Jurkat, Clone E6-1 (cell line): ENCODE results near the gene NPHP4.
"Not testable (repeated sequence)": the region's sequence is repeated elsewhere in the genome, so short reads cannot be mapped to it uniquely, and the experiment has no call there.

Experiments used
- DNase-seq: peaks from one replicate; pipeline ENCODE4 v3.0.0-alpha.2; 2011; ENCODE audit warnings: low read depth, low spot score
- H3K4me3 ChIP-seq: 2 replicates; pipeline ENCODE4 v1.5.1; 2011; ENCODE audit warnings: mild to moderate bottlenecking, low read length, control low read depth, moderate library complexity

Gene NPHP4

GRCh38 chr1:5857508-5858090 is 134.6 kb downstream of the NPHP4 start:
- DNase-seq = no peak
- H3K4me3 ChIP-seq = no peak overlapping the region

GRCh38 chr1:5857011-5857410 is 135.2 kb downstream of the NPHP4 start:
- DNase-seq = no peak
- no peak overlapping the region for H3K4me3 ChIP-seq

- no peak overlapping the region for H3K4me3 ChIP-seq
- DNase-seq = no peak
Measured at GRCh38 chr1:5856246-5856815, 135.9 kb downstream of the NPHP4 start.

GRCh38 chr1:5855196-5855897 is 136.9 kb downstream of the NPHP4 start:
- no peak for DNase-seq
- no peak overlapping the region for H3K4me3 ChIP-seq

- no peak overlapping the region for H3K4me3 ChIP-seq
- DNase-seq = no peak
Measured at GRCh38 chr1:5854754-5855153, 137.5 kb downstream of the NPHP4 start.

GRCh38 chr1:5853858-5854257 is 138.4 kb downstream of the NPHP4 start:
- not testable (repeated sequence) for DNase-seq, H3K4me3 ChIP-seq

GRCh38 chr1:5850503-5850902 is 141.7 kb downstream of the NPHP4 start:
- no peak for DNase-seq
- H3K4me3 ChIP-seq = no peak overlapping the region

- H3K4me3 ChIP-seq = no peak overlapping the region
- DNase-seq = no peak
Measured at GRCh38 chr1:5849550-5849949, 142.7 kb downstream of the NPHP4 start.

- peak; percentile 29 for DNase-seq
- no peak overlapping the region for H3K4me3 ChIP-seq
Measured at GRCh38 chr1:5847013-5847659, 145.1 kb downstream of the NPHP4 start.

GRCh38 chr1:5845376-5845775 is 146.8 kb downstream of the NPHP4 start:
- no peak overlapping the region for H3K4me3 ChIP-seq
- no peak for DNase-seq

GRCh38 chr1:5844442-5844841 is 147.8 kb downstream of the NPHP4 start:
- DNase-seq = no peak
- H3K4me3 ChIP-seq = no peak overlapping the region

- H3K4me3 ChIP-seq = no peak overlapping the region
- no peak for DNase-seq
Measured at GRCh38 chr1:5843521-5844096, 148.6 kb downstream of the NPHP4 start.

- DNase-seq = no peak
Measured at GRCh38 chr1:5842679-5843078, 149.5 kb downstream of the NPHP4 start.

GRCh38 chr1:5840551-5841001 is 151.6 kb downstream of the NPHP4 start:
- no peak for DNase-seq
- no peak overlapping the region for H3K4me3 ChIP-seq

More at GRCh38 chr1:5842679-5843078, 149.5 kb downstream of the NPHP4 start:
- no peak overlapping the region for H3K4me3 ChIP-seq

GRCh38 chr1:5839881-5840550 is 152.2 kb downstream of the NPHP4 start:
- no peak for DNase-seq
- H3K4me3 ChIP-seq = no peak overlapping the region

- no peak for DNase-seq
- H3K4me3 ChIP-seq = no peak overlapping the region
Measured at GRCh38 chr1:5839161-5839880, 152.9 kb downstream of the NPHP4 start.

- H3K4me3 ChIP-seq = no peak overlapping the region
- DNase-seq = no peak
Measured at GRCh38 chr1:5837976-5838653, 154.1 kb downstream of the NPHP4 start.

GRCh38 chr1:5836776-5837440 is 155.3 kb downstream of the NPHP4 start:
- no peak for DNase-seq
- H3K4me3 ChIP-seq = no peak overlapping the region
